KMS-11 (cell line): ENCODE results near the gene NXN.

Experiments
- H2AFZ ChIP-seq: fragments of 200-600 bp; sonication (generic); 2 replicates; pipeline ENCODE4 v1.6.1; 2016; ENCODE audit warnings: antibody characterized with exemption, mixed run types, low read depth
- H3K27ac ChIP-seq: fragments of 200-600 bp; sonication (generic); 2 replicates; pipeline ENCODE4 v1.6.1; 2016; ENCODE audit warnings: mild to moderate bottlenecking, mixed run types
- H3K27me3 ChIP-seq: fragments of 200-600 bp; sonication (generic); 2 replicates; pipeline ENCODE4 v1.6.1; 2017; ENCODE audit warnings: mild to moderate bottlenecking, low read depth, mixed run types, moderate library complexity; ENCODE audit not compliant: insufficient read depth
- H3K36me3 ChIP-seq: fragments of 200-600 bp; sonication (generic); 2 replicates; pipeline ENCODE4 v1.6.1; 2017; ENCODE audit warnings: mild to moderate bottlenecking, mixed run types; ENCODE audit not compliant: insufficient read depth
- H3K4me1 ChIP-seq: fragments of 200-600 bp; sonication (generic); 2 replicates; pipeline ENCODE4 v1.6.1; 2016; ENCODE audit warnings: mild to moderate bottlenecking, low read depth, mixed run types; ENCODE audit not compliant: poor library complexity, severe bottlenecking
- H3K4me2 ChIP-seq: fragments of 200-600 bp; sonication (generic); 2 replicates; pipeline ENCODE4 v1.7.0; 2016; ENCODE audit warnings: mild to moderate bottlenecking, mixed run types
- H3K4me3 ChIP-seq: fragments of 200-600 bp; sonication (generic); IDR thresholded peaks from 2 replicates; pipeline ENCODE4 v1.6.1; 2017; ENCODE audit warnings: low read depth, low read length, mixed read lengths; ENCODE audit not compliant: insufficient read depth
- H3K79me2 ChIP-seq: fragments of 200-600 bp; sonication (generic); 2 replicates; pipeline ENCODE4 v1.6.1; 2016; ENCODE audit warnings: low read depth, mixed run types; ENCODE audit not compliant: insufficient read depth
- H3K9ac ChIP-seq: fragments of 200-600 bp; sonication (generic); 2 replicates; pipeline ENCODE4 v1.6.1; 2016; ENCODE audit warnings: mild to moderate bottlenecking, mixed run types
- H4K20me1 ChIP-seq: fragments of 200-600 bp; sonication (generic); 2 replicates; pipeline ENCODE4 v1.6.1; 2016; ENCODE audit warnings: mild to moderate bottlenecking, mixed run types; ENCODE audit not compliant: insufficient read depth
- TF ChIP-seq, protein P1 (sequence below): fragments of 200-600 bp; sonication (generic); conservative IDR thresholded peaks from 2 replicates; pipeline ENCODE4 v1.6.1; 2017; ENCODE audit warnings: low read depth, mild to moderate bottlenecking, antibody characterized with exemption, low read length, moderate library complexity, mixed read lengths

The NXN gene

GRCh38 chr17:1024076-1024475 is 44.5 kb upstream of the NXN start:
- Histone ChIP-seq H4K20me1 (no peaks in the 10 kb centered on the region), H2AFZ (no peak overlapping the region), H3K27me3 (no peaks in the 10 kb centered on the region), H3K36me3 (no peaks in the 10 kb centered on the region), H3K4me2 (no peak overlapping the region), H3K27ac (no peak overlapping the region), H3K9ac (no peak overlapping the region), H3K79me2 (no peaks in the 10 kb centered on the region), H3K4me3 (no peak overlapping the region), H3K4me1 (no peaks in the 10 kb centered on the region)
- TF ChIP-seq, protein P1, sequence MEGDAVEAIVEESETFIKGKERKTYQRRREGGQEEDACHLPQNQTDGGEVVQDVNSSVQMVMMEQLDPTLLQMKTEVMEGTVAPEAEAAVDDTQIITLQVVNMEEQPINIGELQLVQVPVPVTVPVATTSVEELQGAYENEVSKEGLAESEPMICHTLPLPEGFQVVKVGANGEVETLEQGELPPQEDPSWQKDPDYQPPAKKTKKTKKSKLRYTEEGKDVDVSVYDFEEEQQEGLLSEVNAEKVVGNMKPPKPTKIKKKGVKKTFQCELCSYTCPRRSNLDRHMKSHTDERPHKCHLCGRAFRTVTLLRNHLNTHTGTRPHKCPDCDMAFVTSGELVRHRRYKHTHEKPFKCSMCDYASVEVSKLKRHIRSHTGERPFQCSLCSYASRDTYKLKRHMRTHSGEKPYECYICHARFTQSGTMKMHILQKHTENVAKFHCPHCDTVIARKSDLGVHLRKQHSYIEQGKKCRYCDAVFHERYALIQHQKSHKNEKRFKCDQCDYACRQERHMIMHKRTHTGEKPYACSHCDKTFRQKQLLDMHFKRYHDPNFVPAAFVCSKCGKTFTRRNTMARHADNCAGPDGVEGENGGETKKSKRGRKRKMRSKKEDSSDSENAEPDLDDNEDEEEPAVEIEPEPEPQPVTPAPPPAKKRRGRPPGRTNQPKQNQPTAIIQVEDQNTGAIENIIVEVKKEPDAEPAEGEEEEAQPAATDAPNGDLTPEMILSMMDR = no peak

GRCh38 chr17:1022278-1023024 is 42.9 kb upstream of the NXN start:
- H4K20me1 ChIP-seq = no peaks in the 10 kb centered on the region
- H3K9ac ChIP-seq = no peak overlapping the region
- H3K27me3 ChIP-seq = no peaks in the 10 kb centered on the region
- TF ChIP-seq, protein P1 = no peak
- no peak overlapping the region for H3K27ac ChIP-seq
- no peaks in the 10 kb centered on the region for H3K4me1 ChIP-seq
- H3K79me2 ChIP-seq = no peaks in the 10 kb centered on the region
- H2AFZ ChIP-seq = no peak overlapping the region
- H3K36me3 ChIP-seq = no peaks in the 10 kb centered on the region
- H3K4me2 ChIP-seq = no peak overlapping the region
- H3K4me3 ChIP-seq = no peak overlapping the region

GRCh38 chr17:1021147-1021546 is 41.6 kb upstream of the NXN start:
- TF ChIP-seq, protein P1 = no peak
- H3K4me1 ChIP-seq = no peaks in the 10 kb centered on the region
- no peaks in the 10 kb centered on the region for H3K36me3 ChIP-seq
- no peaks in the 10 kb centered on the region for H3K27me3 ChIP-seq
- H3K4me3 ChIP-seq = no peak overlapping the region
- H3K27ac ChIP-seq = no peak overlapping the region
- no peaks in the 10 kb centered on the region for H4K20me1 ChIP-seq
- no peak overlapping the region for H3K9ac ChIP-seq
- H3K79me2 ChIP-seq = no peaks in the 10 kb centered on the region
- no peak overlapping the region for H3K4me2 ChIP-seq
- no peak overlapping the region for H2AFZ ChIP-seq

DNA sequence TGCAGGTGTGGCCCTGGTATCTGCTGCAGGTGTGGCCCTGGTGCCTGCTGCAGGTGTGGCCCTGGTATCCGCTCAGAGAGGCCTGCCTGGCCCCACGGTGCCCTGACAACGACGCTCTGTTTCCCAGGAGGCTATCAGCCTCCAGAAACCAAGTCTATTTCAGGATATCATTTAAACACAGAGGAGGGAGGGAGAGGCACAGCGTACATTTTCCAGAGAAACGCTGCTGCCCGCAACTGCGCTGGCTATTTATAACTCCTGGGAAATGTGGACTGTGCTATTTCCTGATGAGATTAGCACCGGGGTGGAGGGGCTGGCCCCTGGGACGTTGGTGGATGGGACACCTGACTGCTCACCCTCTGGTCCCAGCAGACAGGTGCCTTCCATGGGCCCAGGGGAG is 39.9 kb upstream of the NXN start:
- Histone ChIP-seq H3K4me1 (no peaks in the 10 kb centered on the region), H3K36me3 (no peaks in the 10 kb centered on the region), H3K27ac (no peak overlapping the region), H3K4me2 (no peak overlapping the region), H3K9ac (no peak overlapping the region), H3K79me2 (no peaks in the 10 kb centered on the region), H3K4me3 (no peak overlapping the region), H2AFZ (no peak overlapping the region), H4K20me1 (no peaks in the 10 kb centered on the region), H3K27me3 (no peaks in the 10 kb centered on the region)
- TF ChIP-seq, protein P1 = no peak
